KMS-11 (cell line): Measurements from ENCODE around the gene HACD2.
"Not testable (repeated sequence)": the region's sequence is repeated elsewhere in the genome, so short reads cannot be mapped to it uniquely, and the experiment has no call there.

ENCODE experiments used
- H2AFZ ChIP-seq: fragments of 200-600 bp; sonication (generic); 2 replicates; pipeline ENCODE4 v1.6.1; 2016; ENCODE audit warnings: antibody characterized with exemption, mixed run types, low read depth
- H3K27ac ChIP-seq: fragments of 200-600 bp; sonication (generic); 2 replicates; pipeline ENCODE4 v1.6.1; 2016; ENCODE audit warnings: mild to moderate bottlenecking, mixed run types
- H3K27me3 ChIP-seq: fragments of 200-600 bp; sonication (generic); 2 replicates; pipeline ENCODE4 v1.6.1; 2017; ENCODE audit warnings: mild to moderate bottlenecking, low read depth, mixed run types, moderate library complexity; ENCODE audit not compliant: insufficient read depth
- H3K36me3 ChIP-seq: fragments of 200-600 bp; sonication (generic); 2 replicates; pipeline ENCODE4 v1.6.1; 2017; ENCODE audit warnings: mild to moderate bottlenecking, mixed run types; ENCODE audit not compliant: insufficient read depth
- H3K4me1 ChIP-seq: fragments of 200-600 bp; sonication (generic); 2 replicates; pipeline ENCODE4 v1.6.1; 2016; ENCODE audit warnings: mild to moderate bottlenecking, low read depth, mixed run types; ENCODE audit not compliant: poor library complexity, severe bottlenecking
- H3K4me2 ChIP-seq: fragments of 200-600 bp; sonication (generic); 2 replicates; pipeline ENCODE4 v1.7.0; 2016; ENCODE audit warnings: mild to moderate bottlenecking, mixed run types
- H3K4me3 ChIP-seq: fragments of 200-600 bp; sonication (generic); IDR thresholded peaks from 2 replicates; pipeline ENCODE4 v1.6.1; 2017; ENCODE audit warnings: low read depth, low read length, mixed read lengths; ENCODE audit not compliant: insufficient read depth
- H3K79me2 ChIP-seq: fragments of 200-600 bp; sonication (generic); 2 replicates; pipeline ENCODE4 v1.6.1; 2016; ENCODE audit warnings: low read depth, mixed run types; ENCODE audit not compliant: insufficient read depth
- H3K9ac ChIP-seq: fragments of 200-600 bp; sonication (generic); 2 replicates; pipeline ENCODE4 v1.6.1; 2016; ENCODE audit warnings: mild to moderate bottlenecking, mixed run types
- H4K20me1 ChIP-seq: fragments of 200-600 bp; sonication (generic); 2 replicates; pipeline ENCODE4 v1.6.1; 2016; ENCODE audit warnings: mild to moderate bottlenecking, mixed run types; ENCODE audit not compliant: insufficient read depth
- TF ChIP-seq, protein P1 (sequence below): fragments of 200-600 bp; sonication (generic); conservative IDR thresholded peaks from 2 replicates; pipeline ENCODE4 v1.6.1; 2017; ENCODE audit warnings: low read depth, mild to moderate bottlenecking, antibody characterized with exemption, low read length, moderate library complexity, mixed read lengths

Gene HACD2

DNA sequence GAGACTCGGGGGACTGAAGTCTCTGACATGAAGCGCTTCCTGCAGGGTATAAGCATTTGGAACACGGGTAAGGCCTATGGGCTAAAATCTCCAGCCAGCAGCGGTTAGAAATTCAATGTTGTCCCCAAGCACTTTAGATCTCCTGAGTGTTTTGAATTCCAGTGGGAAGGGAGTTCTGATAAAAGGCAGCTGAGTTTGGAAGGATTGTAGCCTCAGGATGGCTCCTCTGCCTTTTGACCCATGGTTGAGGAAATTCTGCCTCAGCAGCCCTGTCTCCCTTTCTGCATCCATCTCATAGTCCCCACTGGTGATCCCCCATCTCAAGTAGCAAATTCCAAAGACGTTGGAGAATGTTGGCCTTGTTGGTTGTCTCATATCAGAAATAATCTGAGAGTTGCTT lies 24.2 kb upstream of the HACD2 start:
- H3K4me1 ChIP-seq, result peaks cover 3% of the 10 kb centered on the region
- no peaks in the 10 kb centered on the region for H3K79me2 ChIP-seq
- H3K36me3 ChIP-seq, result no peaks in the 10 kb centered on the region
- no peak overlapping the region for H3K4me2 ChIP-seq
- no peaks in the 10 kb centered on the region for H4K20me1 ChIP-seq
- H3K9ac ChIP-seq, result no peak overlapping the region
- H3K4me3 ChIP-seq, result no peak overlapping the region
- no peaks in the 10 kb centered on the region for H3K27me3 ChIP-seq
- TF ChIP-seq, protein P1, sequence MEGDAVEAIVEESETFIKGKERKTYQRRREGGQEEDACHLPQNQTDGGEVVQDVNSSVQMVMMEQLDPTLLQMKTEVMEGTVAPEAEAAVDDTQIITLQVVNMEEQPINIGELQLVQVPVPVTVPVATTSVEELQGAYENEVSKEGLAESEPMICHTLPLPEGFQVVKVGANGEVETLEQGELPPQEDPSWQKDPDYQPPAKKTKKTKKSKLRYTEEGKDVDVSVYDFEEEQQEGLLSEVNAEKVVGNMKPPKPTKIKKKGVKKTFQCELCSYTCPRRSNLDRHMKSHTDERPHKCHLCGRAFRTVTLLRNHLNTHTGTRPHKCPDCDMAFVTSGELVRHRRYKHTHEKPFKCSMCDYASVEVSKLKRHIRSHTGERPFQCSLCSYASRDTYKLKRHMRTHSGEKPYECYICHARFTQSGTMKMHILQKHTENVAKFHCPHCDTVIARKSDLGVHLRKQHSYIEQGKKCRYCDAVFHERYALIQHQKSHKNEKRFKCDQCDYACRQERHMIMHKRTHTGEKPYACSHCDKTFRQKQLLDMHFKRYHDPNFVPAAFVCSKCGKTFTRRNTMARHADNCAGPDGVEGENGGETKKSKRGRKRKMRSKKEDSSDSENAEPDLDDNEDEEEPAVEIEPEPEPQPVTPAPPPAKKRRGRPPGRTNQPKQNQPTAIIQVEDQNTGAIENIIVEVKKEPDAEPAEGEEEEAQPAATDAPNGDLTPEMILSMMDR, result no peak
- no peak overlapping the region for H3K27ac ChIP-seq
- H2AFZ ChIP-seq, result no peak overlapping the region

DNA sequence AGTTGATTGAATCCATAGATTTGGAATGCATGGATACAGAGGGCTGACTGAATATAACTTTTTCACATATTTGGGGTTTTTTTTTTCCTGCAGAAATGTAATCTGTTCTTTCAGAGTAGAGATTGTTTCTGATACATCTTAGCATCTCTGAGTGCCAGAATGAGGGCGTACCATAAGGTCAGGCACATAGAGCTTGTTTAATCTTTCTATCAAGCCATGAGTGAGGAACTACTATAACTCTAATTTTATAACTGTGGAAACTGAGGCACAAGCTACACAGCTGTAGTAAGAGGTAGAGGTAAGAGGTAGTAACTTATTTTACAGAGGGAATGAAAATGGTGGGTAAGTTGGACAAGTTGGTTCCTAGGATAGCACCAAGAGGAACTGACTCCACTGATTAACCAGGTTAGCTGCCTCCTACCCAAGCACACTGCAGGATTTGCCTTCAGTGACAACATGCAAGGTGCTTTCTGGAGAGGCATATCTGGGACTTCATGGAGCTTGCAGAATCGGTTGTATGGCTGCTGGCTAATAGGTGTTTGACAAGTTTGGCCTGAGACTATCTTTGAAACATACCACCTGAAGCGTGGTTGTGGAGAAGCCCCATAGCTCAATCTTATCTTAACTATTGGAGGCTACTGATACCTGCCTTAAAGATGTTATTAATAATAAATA lies 23.5 kb upstream of the HACD2 start:
- H3K27me3 ChIP-seq, result no peaks in the 10 kb centered on the region
- no peak overlapping the region for H3K27ac ChIP-seq
- no peaks in the 10 kb centered on the region for H3K36me3 ChIP-seq
- H3K79me2 ChIP-seq, result no peaks in the 10 kb centered on the region
- no peak overlapping the region for H3K4me2 ChIP-seq
- no peak overlapping the region for H2AFZ ChIP-seq
- peaks cover 3% of the 10 kb centered on the region for H3K4me1 ChIP-seq
- TF ChIP-seq, protein P1, result no peak
- H3K4me3 ChIP-seq, result no peak overlapping the region
- H4K20me1 ChIP-seq, result no peaks in the 10 kb centered on the region
- no peak overlapping the region for H3K9ac ChIP-seq

DNA sequence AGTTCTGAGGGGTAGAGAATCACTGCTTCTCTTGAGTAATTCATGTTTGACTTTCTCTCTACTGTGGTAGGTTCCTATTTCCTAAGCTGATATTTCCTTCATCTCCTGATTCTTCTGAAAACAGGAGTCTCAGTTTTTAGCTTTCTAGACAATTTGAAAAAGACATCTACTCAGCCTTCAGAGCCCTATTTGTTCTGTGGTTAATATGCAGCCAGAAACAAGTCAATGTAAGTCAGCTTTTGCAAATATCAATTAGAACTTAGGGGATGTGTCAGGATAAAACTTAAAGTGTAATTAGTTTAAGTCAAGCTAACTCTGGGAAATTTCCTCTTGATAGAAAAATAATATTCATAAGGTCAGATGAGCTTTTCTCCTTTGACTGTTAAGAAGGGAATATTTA lies 21.7 kb upstream of the HACD2 start:
- no peak overlapping the region for H3K4me3 ChIP-seq
- peaks cover 3% of the 10 kb centered on the region for H3K4me1 ChIP-seq
- no peaks in the 10 kb centered on the region for H3K79me2 ChIP-seq
- no peaks in the 10 kb centered on the region for H3K36me3 ChIP-seq
- no peak overlapping the region for H3K27ac ChIP-seq
- no peaks in the 10 kb centered on the region for H3K27me3 ChIP-seq
- no peaks in the 10 kb centered on the region for H4K20me1 ChIP-seq
- no peak overlapping the region for H3K9ac ChIP-seq
- TF ChIP-seq, protein P1, result no peak
- no peak overlapping the region for H3K4me2 ChIP-seq
- H2AFZ ChIP-seq, result no peak overlapping the region

DNA sequence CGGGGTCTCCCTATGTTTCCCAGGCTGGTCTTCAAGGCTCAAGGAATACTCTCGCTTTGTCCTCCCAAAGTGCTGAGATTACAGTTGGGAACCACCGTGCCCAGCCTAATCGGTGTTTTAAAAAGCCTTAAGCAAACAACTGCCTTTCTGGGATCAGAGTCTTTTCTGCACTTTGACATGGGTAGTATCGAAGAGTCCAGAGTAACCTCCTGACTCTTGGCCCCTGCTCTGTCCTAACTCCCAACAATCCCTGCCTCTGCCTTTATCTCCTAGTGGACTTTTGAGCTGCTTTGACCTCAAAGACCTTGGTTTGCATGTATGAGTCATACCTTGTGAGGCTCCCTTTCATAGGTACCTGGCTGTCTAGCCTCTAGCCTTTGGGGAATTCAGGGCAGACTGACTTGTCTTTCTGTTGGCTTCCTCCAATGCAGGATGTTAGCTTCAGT lies 21.0 kb upstream of the HACD2 start:
- Histone ChIP-seq H3K4me2 (no peak overlapping the region), H3K79me2 (no peaks in the 10 kb centered on the region), H3K9ac (no peak overlapping the region), H3K4me1 (peaks cover 3% of the 10 kb centered on the region), H4K20me1 (no peaks in the 10 kb centered on the region), H3K27me3 (no peaks in the 10 kb centered on the region), H2AFZ (no peak overlapping the region), H3K4me3 (no peak overlapping the region), H3K36me3 (no peaks in the 10 kb centered on the region), H3K27ac (no peak overlapping the region)
- TF ChIP-seq, protein P1, result no peak

DNA sequence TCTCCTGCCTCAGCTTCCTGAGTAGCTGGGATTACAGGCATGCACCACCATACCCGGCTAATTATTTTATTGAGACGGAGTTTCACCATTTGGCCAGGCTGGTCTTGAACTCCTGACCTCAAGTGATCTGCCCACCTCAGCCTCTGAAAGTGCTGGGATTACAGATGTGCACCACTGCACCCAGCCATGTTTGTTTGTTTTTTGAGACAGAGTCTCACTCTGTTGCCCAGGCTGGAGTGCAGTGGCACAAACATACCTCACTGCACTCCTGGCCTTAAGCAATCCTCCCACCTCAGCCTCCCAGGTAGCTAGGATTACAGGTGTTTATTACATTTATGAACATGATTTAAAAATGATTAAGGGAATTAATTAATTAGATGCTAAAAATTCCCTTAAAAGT lies 18.3 kb upstream of the HACD2 start:
- not testable (repeated sequence) for H3K4me2 ChIP-seq, H3K27ac ChIP-seq, H3K4me1 ChIP-seq, H3K4me3 ChIP-seq, H2AFZ ChIP-seq, H3K79me2 ChIP-seq, H3K36me3 ChIP-seq, H3K9ac ChIP-seq, H4K20me1 ChIP-seq, H3K27me3 ChIP-seq
